GM10248 (cell line): ENCODE data around the gene GPC6.

Experiments used
- CTCF ChIA-PET: fragments of 300-600 bp; sonication (Branson Sonifier 250); formaldehyde crosslinking; extraction: SDS; loops from one replicate; lab custom pipeline; 2021; ENCODE audit warnings: antibody characterized with exemption; lab: Yijun Ruan, JAX
- POLR2A ChIA-PET: fragments of 350-650 bp; sonication (Branson Sonifier 250); formaldehyde crosslinking; extraction: SDS; loops from one replicate; lab custom pipeline; 2020; ENCODE audit warnings: antibody characterized with exemption; lab: Yijun Ruan, JAX
- DNase-seq: peaks from one replicate; pipeline ENCODE4 v3.0.0; 2012; ENCODE audit errors: extremely low spot score
- TF ChIP-seq, protein P1 (sequence below): IDR thresholded peaks from 2 replicates; pipeline ENCODE4 v1.5.1; 2012; ENCODE audit warnings: mild to moderate bottlenecking, low read depth; ENCODE audit errors: extremely low read depth, missing control alignments, control extremely low read depth

The GPC6 gene

DNA sequence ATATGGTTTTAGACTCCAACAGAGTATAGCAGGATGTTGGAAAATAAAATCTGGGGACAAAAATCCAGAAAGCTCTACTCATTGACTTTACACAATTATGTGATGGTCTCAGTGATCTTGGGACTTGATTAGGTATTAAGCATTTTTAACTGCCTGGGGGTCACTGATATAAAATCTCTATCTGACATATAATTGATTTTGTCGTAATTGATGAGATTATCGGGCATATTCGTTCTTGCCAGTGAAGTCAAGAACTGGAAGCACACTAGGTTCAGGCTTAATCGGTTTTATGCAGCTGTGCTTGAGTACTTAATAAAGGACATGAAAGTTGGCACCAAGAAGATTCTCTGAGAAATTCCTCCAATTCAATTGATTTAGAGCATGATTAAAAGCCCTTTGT is 862.1 kb downstream of the GPC6 start:
- DNase-seq: no peak
- TF ChIP-seq, protein P1, sequence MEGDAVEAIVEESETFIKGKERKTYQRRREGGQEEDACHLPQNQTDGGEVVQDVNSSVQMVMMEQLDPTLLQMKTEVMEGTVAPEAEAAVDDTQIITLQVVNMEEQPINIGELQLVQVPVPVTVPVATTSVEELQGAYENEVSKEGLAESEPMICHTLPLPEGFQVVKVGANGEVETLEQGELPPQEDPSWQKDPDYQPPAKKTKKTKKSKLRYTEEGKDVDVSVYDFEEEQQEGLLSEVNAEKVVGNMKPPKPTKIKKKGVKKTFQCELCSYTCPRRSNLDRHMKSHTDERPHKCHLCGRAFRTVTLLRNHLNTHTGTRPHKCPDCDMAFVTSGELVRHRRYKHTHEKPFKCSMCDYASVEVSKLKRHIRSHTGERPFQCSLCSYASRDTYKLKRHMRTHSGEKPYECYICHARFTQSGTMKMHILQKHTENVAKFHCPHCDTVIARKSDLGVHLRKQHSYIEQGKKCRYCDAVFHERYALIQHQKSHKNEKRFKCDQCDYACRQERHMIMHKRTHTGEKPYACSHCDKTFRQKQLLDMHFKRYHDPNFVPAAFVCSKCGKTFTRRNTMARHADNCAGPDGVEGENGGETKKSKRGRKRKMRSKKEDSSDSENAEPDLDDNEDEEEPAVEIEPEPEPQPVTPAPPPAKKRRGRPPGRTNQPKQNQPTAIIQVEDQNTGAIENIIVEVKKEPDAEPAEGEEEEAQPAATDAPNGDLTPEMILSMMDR: no peak
- POLR2A ChIA-PET: no interaction called here

DNA sequence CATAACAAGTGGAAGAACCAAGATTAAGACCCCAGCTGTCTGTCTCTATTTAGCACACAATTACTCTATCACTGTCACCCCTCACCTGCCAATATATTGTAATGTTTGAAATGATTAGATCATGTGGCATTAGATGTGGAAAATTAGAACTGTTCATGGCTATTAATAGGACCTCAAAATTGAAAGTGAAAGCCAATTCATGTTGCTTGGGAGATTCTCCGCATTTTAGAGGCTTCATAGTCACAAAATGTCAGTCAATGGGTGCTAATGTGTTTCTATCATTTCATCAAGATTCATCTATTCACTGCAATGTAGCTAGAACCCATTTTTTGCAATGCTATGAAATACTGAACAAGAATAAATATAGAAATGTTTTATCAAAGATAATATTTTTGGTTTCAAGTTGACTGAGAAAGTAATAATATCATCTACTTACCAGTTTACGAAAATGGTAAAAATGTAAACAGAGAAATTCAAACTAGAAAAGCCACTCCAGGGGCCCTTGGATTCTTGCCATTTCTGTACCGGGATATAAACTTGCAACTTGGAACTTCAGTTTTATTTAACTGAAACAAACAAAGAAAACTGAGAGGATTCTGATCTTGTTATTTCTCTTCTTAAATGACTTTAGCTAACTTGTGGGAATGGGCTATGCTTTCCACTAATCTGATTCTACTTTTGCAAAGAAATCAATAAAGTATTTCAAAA is 864.3 kb downstream of the GPC6 start:
- no peak for DNase-seq
- TF ChIP-seq, protein P1: no peak
- CTCF ChIA-PET: interaction anchor here (2.1 kb wide), 1 partner anchor 17 kb away, joined by 7 read pairs; no protein-coding TSS in a partner anchor
- POLR2A ChIA-PET: no interaction called here

More for the DNA sequence above, 862.1 kb downstream of the GPC6 start:
- CTCF ChIA-PET: no interaction called here

DNA sequence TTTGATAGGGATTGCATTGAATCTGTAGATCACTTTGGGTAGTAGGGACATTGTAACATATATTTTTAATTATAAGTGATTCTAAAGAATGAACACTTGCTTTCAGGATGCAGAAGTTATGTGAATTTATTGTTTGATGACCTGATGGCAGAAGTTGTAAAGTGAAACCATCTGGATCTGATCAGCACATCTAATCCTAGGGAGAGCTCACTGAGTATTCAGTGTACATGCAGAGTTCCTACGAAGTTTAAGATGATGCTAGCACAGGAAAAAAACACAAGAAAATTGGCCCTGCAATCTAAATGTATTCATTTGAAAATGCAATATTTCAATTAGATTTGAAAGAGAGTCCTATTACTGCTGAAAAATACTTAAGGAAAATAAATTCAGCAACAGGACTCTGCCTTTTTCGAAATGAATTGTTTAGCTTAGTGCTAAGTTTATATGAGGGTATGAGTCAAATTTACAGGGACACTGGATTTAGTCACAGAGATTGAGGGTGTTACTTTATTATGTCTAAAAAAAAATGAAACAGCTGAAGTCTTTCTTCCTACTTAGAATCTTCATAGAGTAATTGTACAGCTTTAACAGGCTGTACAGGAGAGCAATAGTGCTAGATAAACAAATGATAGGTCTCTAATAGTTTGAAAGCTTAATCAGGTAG is 867.2 kb downstream of the GPC6 start:
- CTCF ChIA-PET: interaction anchor here (0.9 kb wide), 2 partner anchors 16 to 21 kb away, joined by 3 read pairs; no protein-coding TSS in a partner anchor
- TF ChIP-seq, protein P1: no peak
- POLR2A ChIA-PET: no interaction called here
- DNase-seq: no peak

DNA sequence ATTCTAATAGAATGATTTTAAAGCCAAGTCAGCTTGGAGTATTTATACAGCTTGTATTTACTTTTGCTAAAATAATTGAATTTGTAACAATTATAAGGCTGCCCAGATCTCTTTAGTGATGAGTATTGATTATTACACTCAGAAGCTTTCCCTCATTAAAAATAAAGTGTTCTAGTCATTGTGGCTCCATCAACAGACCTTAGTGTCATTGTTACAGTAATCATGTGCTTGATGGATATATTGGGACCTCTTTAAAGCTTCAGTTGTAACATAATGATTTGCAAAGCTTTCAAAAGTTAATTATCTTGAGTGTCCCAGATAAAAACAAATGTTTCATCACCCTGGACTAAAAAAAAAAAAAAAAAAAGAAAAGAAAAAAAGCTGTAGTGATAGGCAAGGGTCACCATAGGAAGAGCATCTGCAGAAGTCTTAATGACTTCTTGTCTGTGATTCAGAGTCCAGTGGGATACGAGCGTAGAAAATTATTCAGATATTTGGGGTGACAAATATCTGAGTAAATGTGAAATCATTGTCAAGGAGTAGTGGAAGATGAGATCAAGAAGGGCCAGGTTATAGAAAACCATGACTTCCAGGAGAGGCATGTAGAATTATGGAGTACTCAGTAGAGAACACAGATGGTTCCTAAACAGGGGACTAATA is 883.2 kb downstream of the GPC6 start:
- DNase-seq: no peak
- CTCF ChIA-PET: interaction anchor here (1.3 kb wide), 1 partner anchor 15 kb away, joined by 3 read pairs; no protein-coding TSS in a partner anchor
- POLR2A ChIA-PET: no interaction called here
- TF ChIP-seq, protein P1: no peak

DNA sequence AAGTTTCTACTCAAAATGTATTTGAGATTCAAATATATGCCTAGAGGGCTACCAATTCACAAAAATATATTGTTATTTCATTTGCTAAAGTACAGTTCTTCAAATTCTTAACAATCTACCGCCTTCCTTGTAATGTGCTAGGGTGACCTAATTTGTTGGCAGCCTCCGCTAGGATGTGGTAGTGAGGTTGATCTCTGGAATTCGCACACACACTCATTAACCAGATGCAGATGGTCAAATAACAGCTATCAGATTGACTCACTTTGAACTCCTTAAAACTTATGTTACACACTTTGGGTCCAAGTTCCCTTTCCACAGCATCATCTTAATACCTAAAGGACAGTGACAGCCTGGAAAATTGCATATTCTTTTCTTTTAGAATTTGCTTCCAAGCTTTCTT is 885.6 kb downstream of the GPC6 start:
- CTCF ChIA-PET: interaction anchor here (1.8 kb wide), 1 partner anchor 45 kb away, joined by 3 read pairs; no protein-coding TSS in a partner anchor
- POLR2A ChIA-PET: no interaction called here
- DNase-seq: no peak
- TF ChIP-seq, protein P1: no peak

DNA sequence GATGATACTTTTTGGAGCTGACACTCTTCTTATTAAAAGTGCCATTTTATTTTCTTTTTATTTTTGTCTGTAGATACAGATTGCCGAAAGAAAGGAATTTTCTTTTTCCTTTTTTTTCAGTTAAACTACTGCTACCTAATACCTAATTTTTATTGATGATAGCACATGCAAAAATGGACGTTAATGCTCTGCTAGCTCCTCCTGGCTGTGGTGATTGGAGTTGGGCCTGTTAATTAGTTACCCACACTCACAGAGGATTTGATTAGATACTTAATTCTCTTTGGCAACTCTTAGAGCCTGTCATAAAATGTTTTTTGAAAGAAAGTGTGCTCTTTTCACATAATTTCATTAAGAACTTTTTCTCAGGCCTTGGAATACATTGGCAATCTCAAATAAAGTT is 886.1 kb downstream of the GPC6 start:
- TF ChIP-seq, protein P1: no peak
- ChIA-PET POLR2A (no interaction called here), CTCF (interaction anchor here (1.3 to 1.8 kb wide), 2 partner anchors 32 to 44 kb away, joined by 3 read pairs; no protein-coding TSS in a partner anchor)
- DNase-seq: no peak
